GM19372 (cell line): Measurements from ENCODE around the gene ZCCHC7.
A peak's percentile ranks its signal among the peaks of the same experiment; 100 is the strongest.

Experiments
- ATAC-seq: cut with Tn5 transposase; IDR thresholded peaks from one replicate; pipeline ENCODE4 v1.9.1; 2021; ENCODE audit warnings: mild to moderate bottlenecking, low read depth, moderate library complexity; ENCODE audit not compliant: unreplicated experiment

ZCCHC7 gene

GRCh38 chr9:37364751-37365360 is 244.5 kb downstream of the ZCCHC7 start:
- no peak for ATAC-seq

GRCh38 chr9:37369671-37370070 is 249.3 kb downstream of the ZCCHC7 start:
- ATAC-seq, result no peak

GRCh38 chr9:37370282-37370681 is 249.9 kb downstream of the ZCCHC7 start:
- no peak for ATAC-seq

GRCh38 chr9:37370968-37371563 is 250.7 kb downstream of the ZCCHC7 start:
- peak; percentile 69 for ATAC-seq

DNA sequence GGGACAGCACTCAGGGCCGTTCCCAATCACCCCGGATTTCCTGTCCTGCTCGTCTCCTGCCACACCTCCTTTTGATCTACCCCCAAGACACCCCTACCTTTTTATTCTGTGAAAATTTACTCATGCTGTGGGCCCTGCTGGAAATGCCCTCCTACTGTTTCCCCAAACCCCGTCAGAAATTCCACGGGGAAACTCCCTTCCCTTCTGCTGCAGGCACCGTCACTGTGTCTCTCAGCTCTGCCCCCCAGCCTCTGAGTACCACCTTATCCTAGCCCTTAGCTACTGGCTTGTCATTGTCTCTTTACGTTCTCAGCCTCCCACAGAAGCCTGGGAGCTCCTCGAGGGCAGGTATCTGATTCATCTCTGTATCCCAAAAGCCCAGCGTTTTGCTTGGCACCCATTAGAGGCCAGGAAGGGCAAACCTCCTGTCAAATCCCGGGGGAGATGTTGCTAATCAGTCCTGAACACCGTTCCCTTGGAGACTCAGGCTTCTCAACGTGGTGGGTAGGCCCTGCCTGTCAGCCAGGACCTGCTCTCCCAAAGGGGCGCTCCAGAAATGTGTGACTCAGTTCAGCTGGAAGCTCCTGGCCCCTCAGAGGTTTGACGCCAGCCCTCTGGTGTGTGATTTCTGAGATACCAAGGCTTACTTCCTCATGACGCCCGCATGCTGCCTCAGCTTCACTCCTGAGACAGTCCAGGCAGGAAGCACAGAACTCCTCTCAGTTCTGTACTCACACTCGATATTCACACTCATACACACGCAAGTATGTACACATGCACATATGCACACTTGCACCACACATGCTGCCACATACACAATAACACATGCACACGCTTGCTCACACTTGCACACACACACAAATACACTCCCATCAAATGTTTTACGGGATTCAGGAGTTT is 251.4 kb downstream of the ZCCHC7 start:
- no peak for ATAC-seq

GRCh38 chr9:37372839-37373238 is 252.5 kb downstream of the ZCCHC7 start:
- ATAC-seq, result no peak

GRCh38 chr9:37373621-37374020 is 253.2 kb downstream of the ZCCHC7 start:
- ATAC-seq, result no peak

DNA sequence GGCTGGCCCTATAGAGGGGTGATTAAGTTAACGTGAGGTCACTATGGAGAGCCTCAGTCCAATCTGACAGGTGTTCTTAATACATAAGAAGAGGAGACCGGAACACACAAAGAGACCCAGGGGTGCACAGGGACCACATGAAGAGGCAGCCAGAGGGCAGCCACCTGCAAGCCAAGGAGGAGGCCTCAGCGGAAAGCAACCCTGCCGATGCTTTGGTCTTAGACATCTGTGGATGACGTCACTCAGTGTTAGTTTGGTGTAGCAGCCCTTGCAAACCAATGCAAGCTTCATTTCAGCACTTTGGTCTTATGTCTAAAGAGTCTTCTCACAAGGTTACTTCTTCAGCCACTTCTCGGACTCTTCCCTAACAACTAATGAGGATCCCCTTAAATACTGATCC is 254.5 kb downstream of the ZCCHC7 start:
- ATAC-seq, result peak; percentile 38

- no peak for ATAC-seq
These were observed 257.6 kb downstream of the ZCCHC7 start for GRCh38 chr9:37377688-37378612.

DNA sequence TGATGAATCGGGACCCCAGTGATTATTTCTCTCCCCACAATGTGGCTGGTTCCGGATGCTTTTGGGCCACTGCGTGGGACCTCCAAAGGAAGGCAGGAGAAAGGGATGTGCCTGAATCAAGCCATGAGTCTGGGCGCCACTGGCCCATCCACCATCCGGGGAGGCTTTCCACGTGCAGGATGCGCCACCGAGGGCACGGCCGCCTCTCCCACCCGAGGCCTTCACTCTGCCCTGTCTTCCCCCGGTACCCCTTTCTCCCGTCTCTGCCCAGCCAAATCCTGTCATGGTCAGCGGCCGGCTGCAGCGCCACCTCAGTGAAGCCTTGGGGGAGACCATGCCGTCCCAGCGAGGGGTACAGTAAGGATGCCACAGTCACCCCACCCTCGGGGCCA is 258.2 kb downstream of the ZCCHC7 start:
- no peak for ATAC-seq

- ATAC-seq, result no peak
These were observed 259.5 kb downstream of the ZCCHC7 start for GRCh38 chr9:37379835-37380234.

- ATAC-seq, result no peak
These were observed 260.2 kb downstream of the ZCCHC7 start for GRCh38 chr9:37380570-37380969.

DNA sequence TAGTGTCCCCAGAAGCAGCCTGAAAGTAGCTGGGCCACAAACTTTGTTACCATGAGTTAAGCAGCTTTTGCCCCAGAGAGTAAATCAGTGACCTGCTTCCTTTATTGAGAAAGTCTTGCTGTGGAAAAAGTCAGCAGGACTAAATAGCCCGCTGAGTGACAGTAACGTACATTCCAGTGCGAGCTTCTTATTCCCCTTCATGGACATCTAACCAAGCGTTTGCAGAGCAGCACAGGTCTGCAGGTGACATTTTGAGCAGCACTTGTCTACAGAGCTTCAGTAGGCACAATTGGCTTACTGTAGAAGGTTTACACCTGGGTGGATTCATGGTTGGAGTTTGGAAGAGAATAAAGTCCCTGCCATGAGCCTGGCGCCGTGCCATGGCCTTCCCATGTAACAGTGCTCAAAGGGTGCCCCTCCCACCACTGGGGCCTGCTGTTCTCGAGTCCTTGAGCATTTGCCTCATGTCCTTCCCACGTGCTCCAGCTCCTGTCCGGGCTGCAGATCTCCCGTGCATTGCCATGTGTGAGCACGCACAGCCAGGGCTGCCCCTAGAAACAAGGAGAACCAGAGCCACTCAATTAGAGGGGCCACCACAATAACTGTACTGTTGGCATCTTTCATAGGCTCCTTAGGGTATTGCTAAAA is 260.8 kb downstream of the ZCCHC7 start:
- no peak for ATAC-seq

GRCh38 chr9:37382161-37382981 is 262.0 kb downstream of the ZCCHC7 start:
- no peak for ATAC-seq

DNA sequence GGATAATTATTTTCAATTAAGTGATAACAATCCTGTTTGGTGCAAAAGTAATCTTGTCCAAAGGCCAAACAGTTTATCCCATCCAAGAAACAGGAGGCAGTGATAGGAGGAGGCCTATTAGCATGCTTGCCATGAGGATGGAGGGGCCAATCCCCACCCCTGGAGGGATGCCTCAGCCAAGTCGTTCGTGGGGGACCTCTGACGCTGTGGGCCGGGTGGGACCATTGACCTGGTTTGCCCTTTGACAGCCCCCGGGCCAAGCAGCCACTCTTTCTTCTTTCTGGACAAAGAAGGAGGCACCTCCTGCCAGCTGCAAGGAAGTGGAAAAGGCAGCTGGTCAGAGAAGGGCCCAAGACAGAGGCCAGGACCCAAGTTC is 262.6 kb downstream of the ZCCHC7 start:
- no peak for ATAC-seq

DNA sequence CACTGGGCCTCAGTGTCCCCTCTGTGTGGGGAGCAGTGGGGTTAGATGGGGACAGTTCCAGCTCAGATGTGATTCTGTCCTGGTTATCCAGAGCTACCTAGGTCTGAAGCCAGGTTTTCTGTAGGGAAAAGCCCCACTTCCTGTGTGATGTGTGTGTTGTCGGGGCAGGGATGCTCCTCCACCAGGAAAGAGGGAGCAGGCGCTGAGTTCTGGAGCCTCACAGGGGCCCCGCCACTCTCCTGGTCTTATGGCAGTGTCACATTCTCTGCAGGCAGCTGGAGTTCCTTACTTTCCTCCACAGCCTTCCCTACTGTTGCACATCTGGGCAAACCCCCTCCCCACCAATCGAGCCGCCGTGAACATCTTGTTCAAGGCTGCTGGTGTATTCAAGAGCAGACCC is 263.0 kb downstream of the ZCCHC7 start:
- ATAC-seq, result no peak

DNA sequence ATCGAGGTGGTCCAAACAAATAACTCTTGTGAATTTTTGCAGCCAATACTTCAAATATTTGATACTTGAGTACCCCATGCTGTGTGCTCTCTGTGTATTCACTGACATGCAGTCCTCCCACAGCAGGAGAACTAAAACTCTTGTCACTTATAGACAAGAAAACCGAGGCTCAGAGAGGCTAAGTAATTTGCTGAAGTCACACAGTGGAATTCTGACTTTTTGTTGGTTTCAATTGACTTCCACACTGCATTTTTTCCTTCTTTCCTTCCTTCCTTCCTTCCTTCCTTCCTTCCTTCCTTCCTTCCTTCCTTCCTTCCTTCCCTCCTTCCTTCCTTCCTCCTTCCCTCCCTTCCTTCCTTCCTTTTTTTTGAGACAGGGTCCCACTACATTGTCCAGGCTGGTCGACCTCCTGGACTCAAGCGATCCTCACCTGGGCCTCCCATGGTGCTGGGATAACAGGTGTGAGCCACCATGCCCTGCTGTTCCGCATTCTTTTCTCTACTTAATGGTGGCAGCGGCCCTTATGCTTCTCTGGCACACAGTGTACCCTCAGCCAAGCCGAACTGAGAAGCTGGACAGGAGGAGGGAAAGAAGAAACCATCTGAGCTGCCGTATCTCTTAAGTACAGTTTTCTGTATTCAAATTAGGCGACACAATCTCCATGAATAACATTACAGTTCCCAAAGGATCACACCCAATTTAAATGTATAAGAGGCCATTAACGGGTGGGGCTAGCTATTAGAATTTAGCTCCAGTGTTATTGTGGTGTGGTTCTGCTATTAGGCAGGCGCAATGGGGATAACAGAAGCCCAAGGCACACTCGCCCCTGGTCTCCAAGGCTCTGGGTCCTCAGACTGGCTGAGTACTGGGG is 263.7 kb downstream of the ZCCHC7 start:
- ATAC-seq, result no peak

DNA sequence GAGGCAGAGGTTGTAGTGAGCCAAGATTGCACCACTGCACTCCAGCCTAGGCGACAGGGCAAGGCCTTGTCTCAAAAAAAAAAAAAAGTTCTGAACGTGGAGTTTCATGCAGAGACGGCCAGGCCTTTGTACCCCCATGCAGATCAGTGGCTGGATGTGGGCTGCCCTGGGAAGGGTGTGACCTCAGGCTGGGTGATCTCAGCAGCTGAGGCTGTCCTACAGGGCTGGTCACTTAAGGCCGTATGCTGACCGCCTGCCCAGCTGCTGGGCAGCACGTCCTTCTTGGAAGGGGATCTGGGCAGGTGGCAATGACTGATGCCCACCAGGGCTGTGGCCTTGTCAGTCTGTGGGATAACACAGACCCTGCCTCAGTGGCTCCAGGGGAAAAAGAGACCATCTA is 264.9 kb downstream of the ZCCHC7 start:
- ATAC-seq, result no peak
